22Rv1 (cell line): Measurements from ENCODE around the gene TCEAL1.
"Not testable (repeated sequence)": the region's sequence is repeated elsewhere in the genome, so short reads cannot be mapped to it uniquely, and the experiment has no call there.

ENCODE experiments used
- H3K27ac ChIP-seq: fragments of 450-650 bp; 2 replicates; pipeline ENCODE4 v1.5.1; 2017
- ZFX ChIP-seq: fragments of 450-650 bp; IDR thresholded peaks from 2 replicates; pipeline ENCODE4 v1.6.1; 2017; ENCODE audit warnings: antibody characterized with exemption, borderline replicate concordance
- TF ChIP-seq, protein P1 (sequence below): fragments of 450-650 bp; IDR thresholded peaks from 2 replicates; pipeline ENCODE4 v1.5.1; 2017; ENCODE audit warnings: mild to moderate bottlenecking

TCEAL1 gene

DNA sequence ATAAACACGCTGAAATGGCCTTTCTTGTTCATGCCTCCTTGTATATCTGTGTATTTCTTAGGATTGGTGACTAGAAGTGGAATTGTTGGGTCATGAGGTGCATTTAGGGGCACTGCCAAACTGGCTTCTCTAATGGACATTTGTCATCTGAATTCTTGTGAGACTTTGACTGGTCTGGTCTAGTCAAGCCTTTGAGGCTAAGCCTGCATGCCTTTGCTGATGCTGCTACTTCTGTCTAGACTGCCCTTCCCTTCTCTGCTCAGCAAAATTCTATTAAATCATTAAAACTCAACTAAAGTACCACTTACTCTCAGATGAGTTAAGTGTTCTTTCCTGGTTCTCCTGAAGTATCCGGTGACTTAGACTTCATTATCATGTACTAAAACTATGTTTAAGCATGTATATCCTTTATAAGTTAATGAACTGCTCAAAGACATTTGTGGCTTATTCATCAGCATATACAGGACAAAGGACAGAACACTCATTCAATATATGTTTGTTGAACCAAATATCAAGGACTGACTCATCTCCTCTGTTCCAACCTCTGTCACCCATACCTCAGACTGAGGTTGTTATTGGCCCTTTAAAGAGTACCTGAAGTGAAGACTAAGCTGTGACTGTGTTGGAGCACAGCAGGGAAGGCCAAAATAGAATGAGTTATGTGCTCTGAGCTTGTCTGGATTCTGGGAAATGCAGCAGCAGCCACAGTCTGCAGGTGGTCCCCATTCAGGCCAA, 9.0 kb downstream of the TCEAL1 start:
- TF ChIP-seq, protein P1, sequence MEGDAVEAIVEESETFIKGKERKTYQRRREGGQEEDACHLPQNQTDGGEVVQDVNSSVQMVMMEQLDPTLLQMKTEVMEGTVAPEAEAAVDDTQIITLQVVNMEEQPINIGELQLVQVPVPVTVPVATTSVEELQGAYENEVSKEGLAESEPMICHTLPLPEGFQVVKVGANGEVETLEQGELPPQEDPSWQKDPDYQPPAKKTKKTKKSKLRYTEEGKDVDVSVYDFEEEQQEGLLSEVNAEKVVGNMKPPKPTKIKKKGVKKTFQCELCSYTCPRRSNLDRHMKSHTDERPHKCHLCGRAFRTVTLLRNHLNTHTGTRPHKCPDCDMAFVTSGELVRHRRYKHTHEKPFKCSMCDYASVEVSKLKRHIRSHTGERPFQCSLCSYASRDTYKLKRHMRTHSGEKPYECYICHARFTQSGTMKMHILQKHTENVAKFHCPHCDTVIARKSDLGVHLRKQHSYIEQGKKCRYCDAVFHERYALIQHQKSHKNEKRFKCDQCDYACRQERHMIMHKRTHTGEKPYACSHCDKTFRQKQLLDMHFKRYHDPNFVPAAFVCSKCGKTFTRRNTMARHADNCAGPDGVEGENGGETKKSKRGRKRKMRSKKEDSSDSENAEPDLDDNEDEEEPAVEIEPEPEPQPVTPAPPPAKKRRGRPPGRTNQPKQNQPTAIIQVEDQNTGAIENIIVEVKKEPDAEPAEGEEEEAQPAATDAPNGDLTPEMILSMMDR, result no peak
- TF ChIP-seq ZFX, result no peak
- no peak overlapping the region for H3K27ac ChIP-seq

DNA sequence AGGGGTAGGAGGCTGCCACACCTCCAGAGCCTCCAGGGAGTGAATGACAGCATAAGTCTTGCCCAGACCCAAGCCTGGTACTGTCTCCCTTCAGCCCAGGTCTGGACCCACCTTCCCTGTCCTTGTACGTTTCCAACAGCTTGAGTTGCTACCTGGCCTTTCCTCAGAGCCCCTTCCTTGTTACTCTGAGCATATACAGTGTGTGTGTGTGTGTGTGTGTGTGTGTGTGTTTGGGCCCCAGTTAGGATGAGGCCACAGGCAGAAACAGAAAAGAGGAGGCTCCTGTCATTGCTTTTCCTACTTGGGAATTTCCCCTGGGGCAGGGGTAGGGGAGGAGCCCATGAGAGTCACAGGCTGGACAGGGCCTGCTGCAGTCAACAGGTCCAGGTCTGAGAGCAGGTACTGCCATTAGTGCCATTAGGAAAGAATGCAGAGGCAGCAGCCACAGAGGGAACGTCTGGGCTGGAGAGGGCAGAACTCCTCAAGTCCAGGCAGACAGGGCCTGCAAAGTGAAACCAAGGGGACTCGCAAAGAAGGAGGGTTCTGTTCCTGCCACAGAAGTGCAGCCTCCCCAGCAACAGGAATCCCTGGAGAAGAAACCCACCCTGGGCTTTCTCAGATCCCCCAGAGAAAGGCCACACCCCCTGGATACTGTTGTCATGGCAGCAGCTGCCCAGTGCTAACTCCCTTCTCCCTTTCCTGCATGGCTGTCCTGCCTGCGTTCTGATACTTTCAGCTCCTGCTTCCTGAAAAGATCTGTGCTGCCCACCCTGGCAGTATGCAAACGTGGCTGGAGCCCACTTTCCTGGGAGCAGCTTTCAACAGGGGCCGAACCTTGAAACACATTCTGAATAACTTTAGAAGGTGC, 9.9 kb downstream of the TCEAL1 start:
- not testable (repeated sequence) for H3K27ac ChIP-seq

DNA sequence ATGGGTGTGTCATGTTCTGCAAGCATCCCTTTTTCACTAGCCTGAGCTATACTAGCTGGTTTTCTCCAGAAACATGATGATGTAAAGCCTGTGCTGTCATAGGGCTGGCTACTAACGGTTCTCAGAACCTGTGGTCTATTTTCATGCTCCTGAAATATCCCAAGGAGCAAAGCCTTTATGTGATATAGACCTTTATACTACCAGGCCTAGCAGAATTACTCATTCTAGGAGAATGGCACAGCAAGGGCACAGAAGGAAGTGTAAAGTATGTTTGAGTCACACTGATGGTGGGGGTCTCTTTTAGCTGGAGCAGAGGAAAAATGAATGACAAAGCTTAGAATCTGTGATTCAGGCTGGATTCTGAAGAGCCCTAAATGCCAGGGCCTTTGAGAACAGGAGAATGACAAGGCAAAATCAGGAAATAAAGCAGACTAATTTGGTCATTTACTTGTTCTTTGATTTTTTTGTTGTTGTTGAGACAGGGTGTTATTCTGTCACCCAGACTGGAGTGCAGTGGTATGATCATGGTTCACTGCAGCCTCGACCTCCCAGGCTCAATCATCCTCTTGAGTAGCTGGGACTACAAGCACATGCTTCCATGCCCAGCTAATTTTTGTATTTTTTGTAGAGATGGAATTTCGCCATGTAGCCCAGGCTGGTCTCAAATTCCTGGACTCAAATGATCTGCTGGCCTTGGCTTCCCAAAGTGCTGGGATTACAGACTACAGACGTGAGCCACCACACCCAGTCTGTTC, 11.8 kb downstream of the TCEAL1 start:
- no peak overlapping the region for H3K27ac ChIP-seq
- TF ChIP-seq ZFX, result no peak
- TF ChIP-seq, protein P1, result no peak

DNA sequence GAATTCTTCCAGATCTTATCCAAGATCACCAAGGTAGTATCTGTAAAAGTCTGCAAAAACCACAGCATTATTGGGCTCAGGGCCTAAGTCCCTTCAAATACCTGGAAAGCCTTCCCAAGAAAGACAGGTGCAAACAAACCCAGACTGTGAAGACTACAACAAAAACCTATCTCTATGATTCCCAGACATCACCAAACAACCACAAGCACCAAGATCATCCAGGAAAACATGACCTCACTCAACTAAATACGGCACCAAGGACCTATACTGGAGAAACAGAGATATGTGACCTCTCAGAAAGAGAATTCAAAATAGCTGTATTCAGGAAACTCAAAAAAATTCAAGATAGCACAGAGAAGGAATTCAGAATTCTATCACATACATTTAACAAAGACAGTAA, 15.3 kb downstream of the TCEAL1 start:
- no peak overlapping the region for H3K27ac ChIP-seq
- no peak for TF ChIP-seq ZFX
- TF ChIP-seq, protein P1, result no peak

DNA sequence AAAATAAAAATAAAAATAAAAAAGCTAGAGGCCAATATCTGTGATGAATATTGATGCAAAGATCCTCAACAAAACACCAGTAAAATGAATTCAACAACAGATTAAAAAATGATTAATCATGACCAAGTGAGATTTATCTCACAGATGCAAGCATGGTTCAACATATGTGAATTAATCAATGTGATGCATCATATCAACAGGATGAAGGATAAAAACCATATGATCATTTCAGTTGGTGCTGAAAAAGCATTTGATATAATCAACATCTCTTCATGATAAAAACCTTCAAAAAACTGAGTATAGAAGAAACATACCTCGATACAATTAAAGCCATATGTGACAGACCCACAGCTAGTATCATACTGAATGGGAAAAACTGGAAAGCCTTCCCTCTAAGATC, 18.9 kb downstream of the TCEAL1 start:
- TF ChIP-seq, protein P1, result no peak
- TF ChIP-seq ZFX, result no peak
- no peak overlapping the region for H3K27ac ChIP-seq

DNA sequence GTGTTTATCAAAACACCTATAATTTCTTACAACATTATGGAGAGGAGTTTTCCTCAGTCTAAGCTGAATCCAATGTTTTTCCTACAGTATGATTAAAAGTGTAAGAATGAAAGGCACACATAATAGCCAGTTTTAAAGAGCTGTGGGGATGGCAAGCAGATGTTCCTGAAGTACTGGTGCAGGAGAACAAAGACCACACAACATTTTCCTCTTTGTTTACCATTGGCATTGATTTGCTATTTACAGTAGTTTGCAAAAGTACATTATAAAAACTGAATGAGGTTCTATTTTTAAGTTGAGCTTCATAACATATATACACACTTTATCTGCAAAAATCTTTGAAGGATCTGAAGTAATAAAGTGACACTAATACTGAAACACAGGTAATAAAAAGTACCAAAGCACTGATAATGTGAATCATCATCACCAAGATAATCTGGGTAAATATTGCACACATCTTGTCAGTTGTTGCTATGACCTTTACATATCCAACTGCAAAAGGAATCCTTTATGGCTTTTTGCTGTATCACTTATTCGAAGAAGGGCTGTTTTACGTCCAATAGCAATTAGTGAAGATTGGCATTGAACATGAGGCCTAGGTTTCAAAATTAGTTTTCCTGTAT, 22.5 kb downstream of the TCEAL1 start:
- TF ChIP-seq, protein P1, result no peak
- no peak overlapping the region for H3K27ac ChIP-seq

DNA sequence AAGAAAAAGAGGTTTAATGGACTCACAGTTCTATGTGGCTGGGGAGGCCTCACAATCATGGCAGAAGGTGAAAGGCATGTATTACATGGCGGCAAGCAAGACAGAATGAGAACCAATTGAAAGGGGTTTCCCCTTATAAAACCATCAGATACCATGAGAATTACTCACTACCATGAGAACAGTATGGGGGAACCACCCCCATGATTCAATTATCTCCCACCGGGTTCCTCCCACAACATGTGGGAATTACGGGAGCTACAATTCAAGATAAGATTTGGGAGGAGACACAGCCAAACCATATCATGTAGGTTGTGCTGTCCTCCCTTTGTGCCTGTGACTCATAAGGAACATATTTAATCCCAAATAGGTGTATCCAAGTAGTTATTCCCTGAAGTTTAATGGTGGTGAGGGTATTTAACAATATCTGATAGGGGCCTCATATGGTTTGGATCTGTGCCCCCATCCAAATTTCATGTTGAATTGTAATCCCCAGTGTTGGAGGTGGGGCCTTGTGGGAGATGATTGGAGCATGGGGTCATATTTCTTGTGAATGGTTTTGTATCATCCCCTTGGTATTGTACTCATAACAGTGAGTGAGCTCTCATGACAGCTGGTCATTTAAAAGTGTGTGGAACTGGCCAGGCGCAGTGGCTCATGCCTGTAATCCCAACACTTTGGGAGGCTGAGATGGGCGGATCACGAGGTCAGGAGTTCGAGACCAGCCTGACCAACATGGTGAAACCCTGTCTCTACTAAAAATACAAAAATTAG, 26.6 kb downstream of the TCEAL1 start:
- not testable (repeated sequence) for H3K27ac ChIP-seq
